GM18499 (cell line): ENCODE measurements around the gene LIM2.
"Not testable (repeated sequence)": the region's sequence is repeated elsewhere in the genome, so short reads cannot be mapped to it uniquely, and the experiment has no call there.

Source experiments
- ATAC-seq: cut with Tn5 transposase; IDR thresholded peaks from one replicate; pipeline ENCODE4 v1.9.1; 2021; ENCODE audit warnings: moderate number of reproducible peaks; ENCODE audit not compliant: insufficient read depth, unreplicated experiment

Gene LIM2

GRCh38 chr19:51387924-51388389 is at the start of gene LIM2:
TSS of gene LIM2 (minus strand) at chr19:51387974. CDS start at chr19:51387443, 531 bp downstream.
- ATAC-seq, result no peak

GRCh38 chr19:51434456-51434855 is 46.7 kb upstream of the LIM2 start:
- ATAC-seq, result no peak

- no peak for ATAC-seq
Observed at GRCh38 chr19:51433043-51433442, 45.3 kb upstream of the LIM2 start.

- no peak for ATAC-seq
Observed at GRCh38 chr19:51431124-51431523, 43.4 kb upstream of the LIM2 start.

GRCh38 chr19:51430221-51430620 is 42.4 kb upstream of the LIM2 start:
- no peak for ATAC-seq

GRCh38 chr19:51427201-51427600 is 39.4 kb upstream of the LIM2 start:
- no peak for ATAC-seq

GRCh38 chr19:51422053-51422448 is 34.3 kb upstream of the LIM2 start:
- no peak for ATAC-seq

- ATAC-seq, result no peak
Observed at GRCh38 chr19:51421229-51422052, 33.7 kb upstream of the LIM2 start.

GRCh38 chr19:51420511-51420910 is 32.7 kb upstream of the LIM2 start:
- ATAC-seq, result not testable (repeated sequence)

GRCh38 chr19:51418707-51419106 is 30.9 kb upstream of the LIM2 start:
- no peak for ATAC-seq

- no peak for ATAC-seq
Observed at GRCh38 chr19:51417810-51418157, 30.0 kb upstream of the LIM2 start.

- ATAC-seq, result no peak
Observed at GRCh38 chr19:51417107-51417809, 29.5 kb upstream of the LIM2 start, which contains the start of gene SIGLEC10. TSS of gene SIGLEC10 (minus strand) at chr19:51417642. CDS start at chr19:51417581, 61 bp downstream.

- not testable (repeated sequence) for ATAC-seq
Observed at GRCh38 chr19:51416422-51416821, 28.6 kb upstream of the LIM2 start.

GRCh38 chr19:51415187-51415586 is 27.4 kb upstream of the LIM2 start:
- no peak for ATAC-seq

GRCh38 chr19:51410950-51411748 is 23.4 kb upstream of the LIM2 start:
- no peak for ATAC-seq

GRCh38 chr19:51407511-51408131 is 19.8 kb upstream of the LIM2 start:
- no peak for ATAC-seq

- ATAC-seq, result no peak
Observed at GRCh38 chr19:51402117-51402516, 14.3 kb upstream of the LIM2 start.

- ATAC-seq, result not testable (repeated sequence)
Observed at GRCh38 chr19:51399936-51400335, 12.2 kb upstream of the LIM2 start.

GRCh38 chr19:51399231-51399630 is 11.5 kb upstream of the LIM2 start:
- ATAC-seq, result no peak

GRCh38 chr19:51398096-51398704 is 10.4 kb upstream of the LIM2 start:
- no peak for ATAC-seq
